Measurements from ENCODE around the gene IGFBP2. TPM values are rescaled to one million over a fixed set of nuclear protein-coding genes. Genes with fewer than 3 reads are reported as not detected.
A peak's percentile ranks its signal among the peaks of the same experiment; 100 is the strongest.

IGFBP2 gene
- total and polyA plus RNA-seq, 4 donors = 88.8 to 1,119 (median 352) TPM

- H3K36me3 ChIP-seq (ENCODE audit: control insufficient read depth in 4 of 4, insufficient read depth in 3 of 4, low read depth in 1 of 4, low read length in 3 of 4) = no peaks in the 10 kb centered on the region
- H3K27ac ChIP-seq (ENCODE audit: low read depth in 1 of 2, low read length in 2 of 2) = peak overlapping the region; percentile 86 to 94
- H3K4me1 ChIP-seq (ENCODE audit: control insufficient read depth in 4 of 4, insufficient read depth in 4 of 4, low read length in 3 of 4) = peaks cover 17 to 42% (median 24%) of the 10 kb centered on the region in 4 donors
- H3K4me3 ChIP-seq (ENCODE audit: low read depth in 1 of 3, low read length in 3 of 3) = no peak overlapping the region
- no peaks in the 10 kb centered on the region for H3K9me3 ChIP-seq (ENCODE audit: control insufficient read depth in 4 of 4, low read length in 3 of 4)
- no peak for TF ChIP-seq YY1 (IDR thresholded peaks at IDR 0.05)
- TF ChIP-seq FOXA1 (IDR thresholded peaks at IDR 0.05) = no peak
- TF ChIP-seq, protein P1, sequence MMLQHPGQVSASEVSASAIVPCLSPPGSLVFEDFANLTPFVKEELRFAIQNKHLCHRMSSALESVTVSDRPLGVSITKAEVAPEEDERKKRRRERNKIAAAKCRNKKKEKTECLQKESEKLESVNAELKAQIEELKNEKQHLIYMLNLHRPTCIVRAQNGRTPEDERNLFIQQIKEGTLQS (IDR thresholded peaks at IDR 0.05) = no peak
- TF ChIP-seq TAF1 (conservative IDR thresholded peaks at IDR 0.05) = no peak
- TF ChIP-seq HNF4A (conservative IDR thresholded peaks at IDR 0.05) = no peak
- no peak for TF ChIP-seq JUND (IDR thresholded peaks at IDR 0.05)
- TF ChIP-seq NR2F2 (IDR thresholded peaks at IDR 0.05) = no peak
- TF ChIP-seq, protein P2, sequence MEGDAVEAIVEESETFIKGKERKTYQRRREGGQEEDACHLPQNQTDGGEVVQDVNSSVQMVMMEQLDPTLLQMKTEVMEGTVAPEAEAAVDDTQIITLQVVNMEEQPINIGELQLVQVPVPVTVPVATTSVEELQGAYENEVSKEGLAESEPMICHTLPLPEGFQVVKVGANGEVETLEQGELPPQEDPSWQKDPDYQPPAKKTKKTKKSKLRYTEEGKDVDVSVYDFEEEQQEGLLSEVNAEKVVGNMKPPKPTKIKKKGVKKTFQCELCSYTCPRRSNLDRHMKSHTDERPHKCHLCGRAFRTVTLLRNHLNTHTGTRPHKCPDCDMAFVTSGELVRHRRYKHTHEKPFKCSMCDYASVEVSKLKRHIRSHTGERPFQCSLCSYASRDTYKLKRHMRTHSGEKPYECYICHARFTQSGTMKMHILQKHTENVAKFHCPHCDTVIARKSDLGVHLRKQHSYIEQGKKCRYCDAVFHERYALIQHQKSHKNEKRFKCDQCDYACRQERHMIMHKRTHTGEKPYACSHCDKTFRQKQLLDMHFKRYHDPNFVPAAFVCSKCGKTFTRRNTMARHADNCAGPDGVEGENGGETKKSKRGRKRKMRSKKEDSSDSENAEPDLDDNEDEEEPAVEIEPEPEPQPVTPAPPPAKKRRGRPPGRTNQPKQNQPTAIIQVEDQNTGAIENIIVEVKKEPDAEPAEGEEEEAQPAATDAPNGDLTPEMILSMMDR (IDR thresholded peaks at IDR 0.05; ENCODE audit: low read depth, low read length, missing input control) = no peak
- no peak for TF ChIP-seq HNF4G (IDR thresholded peaks at IDR 0.05)
- TF ChIP-seq GABPA (IDR thresholded peaks at IDR 0.05 in 1 of 2, conservative IDR thresholded peaks at IDR 0.05 in 1 of 2) = no peak
- no peak for TF ChIP-seq ZBTB33 (IDR thresholded peaks at IDR 0.05)
- no peak for TF ChIP-seq FOXA2 (IDR thresholded peaks at IDR 0.05)
- TF ChIP-seq RXRA (IDR thresholded peaks at IDR 0.05) = no peak
- TF ChIP-seq, protein P3, sequence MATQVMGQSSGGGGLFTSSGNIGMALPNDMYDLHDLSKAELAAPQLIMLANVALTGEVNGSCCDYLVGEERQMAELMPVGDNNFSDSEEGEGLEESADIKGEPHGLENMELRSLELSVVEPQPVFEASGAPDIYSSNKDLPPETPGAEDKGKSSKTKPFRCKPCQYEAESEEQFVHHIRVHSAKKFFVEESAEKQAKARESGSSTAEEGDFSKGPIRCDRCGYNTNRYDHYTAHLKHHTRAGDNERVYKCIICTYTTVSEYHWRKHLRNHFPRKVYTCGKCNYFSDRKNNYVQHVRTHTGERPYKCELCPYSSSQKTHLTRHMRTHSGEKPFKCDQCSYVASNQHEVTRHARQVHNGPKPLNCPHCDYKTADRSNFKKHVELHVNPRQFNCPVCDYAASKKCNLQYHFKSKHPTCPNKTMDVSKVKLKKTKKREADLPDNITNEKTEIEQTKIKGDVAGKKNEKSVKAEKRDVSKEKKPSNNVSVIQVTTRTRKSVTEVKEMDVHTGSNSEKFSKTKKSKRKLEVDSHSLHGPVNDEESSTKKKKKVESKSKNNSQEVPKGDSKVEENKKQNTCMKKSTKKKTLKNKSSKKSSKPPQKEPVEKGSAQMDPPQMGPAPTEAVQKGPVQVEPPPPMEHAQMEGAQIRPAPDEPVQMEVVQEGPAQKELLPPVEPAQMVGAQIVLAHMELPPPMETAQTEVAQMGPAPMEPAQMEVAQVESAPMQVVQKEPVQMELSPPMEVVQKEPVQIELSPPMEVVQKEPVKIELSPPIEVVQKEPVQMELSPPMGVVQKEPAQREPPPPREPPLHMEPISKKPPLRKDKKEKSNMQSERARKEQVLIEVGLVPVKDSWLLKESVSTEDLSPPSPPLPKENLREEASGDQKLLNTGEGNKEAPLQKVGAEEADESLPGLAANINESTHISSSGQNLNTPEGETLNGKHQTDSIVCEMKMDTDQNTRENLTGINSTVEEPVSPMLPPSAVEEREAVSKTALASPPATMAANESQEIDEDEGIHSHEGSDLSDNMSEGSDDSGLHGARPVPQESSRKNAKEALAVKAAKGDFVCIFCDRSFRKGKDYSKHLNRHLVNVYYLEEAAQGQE (IDR thresholded peaks at IDR 0.05) = no peak
- no peak for TF ChIP-seq SP1 (IDR thresholded peaks at IDR 0.05)
- no peak for TF ChIP-seq EGR1 (IDR thresholded peaks at IDR 0.05; ENCODE audit: low read depth in 2 of 2)
- no peak for TF ChIP-seq MAX (IDR thresholded peaks at IDR 0.05)
- TF ChIP-seq RAD21 (IDR thresholded peaks at IDR 0.05) = no peak
- H3K27me3 ChIP-seq (ENCODE audit: control insufficient read depth in 4 of 4, insufficient read depth in 4 of 4, low read length in 3 of 4) = no peaks in the 10 kb centered on the region
- DNase-seq (ENCODE audit: low spot score) = no peak
- 93% methylated on average over 13 of the region's 13 CpGs for whole genome bisulfite sequencing
- no peak overlapping the region for H3K9ac ChIP-seq (ENCODE audit: low read depth in 1 of 2, low read length in 2 of 2)
These were observed 15.9 kb upstream of the IGFBP2 start for GRCh38 chr2:216617159-216617815.
